B cell (primary cell): ENCODE data around the gene COLEC12. TPM values are rescaled to one million over a fixed set of nuclear protein-coding genes. Genes with fewer than 3 reads are reported as not detected.

ENCODE experiments used
- ATAC-seq: fragments of 200-7000 bp; cut with Tn5 transposase; one replicate; pipeline ENCODE4 v1.10.0; 2021; ENCODE audit warnings: low read depth, mild to moderate bottlenecking, moderate number of reproducible peaks, moderate library complexity
- CTCF ChIA-PET: fragments of 350-600 bp; sonication (Branson Sonifier 250); formaldehyde crosslinking; loops from one replicate; lab custom pipeline; 2021; ENCODE audit warnings: antibody characterized with exemption, inconsistent platforms; lab: Charles Lee
- POLR2A ChIA-PET: fragments of 350-600 bp; sonication (Branson Sonifier 250); formaldehyde crosslinking; loops from one replicate; lab custom pipeline; 2021; ENCODE audit warnings: antibody characterized with exemption; lab: Charles Lee
- DNase-seq: peaks from one replicate; pipeline ENCODE4 v3.0.0; 2013
- H2AFZ ChIP-seq: 2 replicates; pipeline ENCODE4 v1.6.1; 2012; ENCODE audit warnings: mild to moderate bottlenecking, low read depth, low read length; ENCODE audit not compliant: insufficient read depth, poor library complexity, severe bottlenecking
- H3K27ac ChIP-seq, 2 donors: 1 replicate in 1 of 2; 2 replicates in 1 of 2; pipeline ENCODE4 v1.5.1; 2012 to 2013; ENCODE audit warnings: low read length in 2 of 2, mild to moderate bottlenecking in 2 of 2, moderate library complexity in 1 of 2
- H3K27me3 ChIP-seq, 4 experiments: fragments of 200-600 bp in 1 of 4; sonication (generic) in 1 of 4; replicated peaks in 1 of 4; 1 replicate in 2 of 4; 2 replicates in 2 of 4; pipeline versions ENCODE4 v1.6.1 to v1.7.0; 2013 to 2016; ENCODE audit warnings: low read length in 3 of 4, mild to moderate bottlenecking in 2 of 4, mixed read lengths in 1 of 4, moderate library complexity in 1 of 4; ENCODE audit not compliant: insufficient read depth in 4 of 4, control insufficient read depth in 3 of 4; ENCODE audit errors: control extremely low read depth in 1 of 4
- H3K36me3 ChIP-seq, 2 experiments: replicated peaks in 1 of 2; 1 replicate in 1 of 2; 2 replicates in 1 of 2; pipeline versions ENCODE4 v1.6.1 to v1.7.1; 2013; ENCODE audit warnings: low read length in 1 of 2; ENCODE audit not compliant: insufficient read depth in 2 of 2, control insufficient read depth in 1 of 2; ENCODE audit errors: control extremely low read depth in 1 of 2, extremely low read depth in 1 of 2
- H3K4me1 ChIP-seq, 2 donors: fragments of 200-600 bp in 1 of 2; sonication (generic) in 1 of 2; 1 replicate in 1 of 2; 2 replicates in 1 of 2; pipeline versions ENCODE4 v1.5.1 to v1.6.1; 2013 to 2017; ENCODE audit warnings: low read length in 2 of 2; ENCODE audit not compliant: control insufficient read depth in 2 of 2, insufficient read depth in 2 of 2
- H3K4me2 ChIP-seq: replicated peaks from 2 replicates; pipeline ENCODE3; 2012; ENCODE audit warnings: mild to moderate bottlenecking, low read depth, low read length; ENCODE audit not compliant: poor library complexity, severe bottlenecking
- H3K4me3 ChIP-seq, 5 experiments: fragments of 200-600 bp in 1 of 5; sonication (generic) in 1 of 5; 1 replicate in 3 of 5; 2 replicates in 2 of 5; pipeline versions ENCODE4 v1.5.1 to v1.7.0; 2011 to 2016; ENCODE audit warnings: low read length in 4 of 5, mild to moderate bottlenecking in 4 of 5, low read depth in 2 of 5, control low read depth in 1 of 5, moderate library complexity in 1 of 5; ENCODE audit not compliant: insufficient read depth in 1 of 5; ENCODE audit errors: control extremely low read depth in 1 of 5, extremely low read depth in 1 of 5
- H3K79me2 ChIP-seq: fragments of 200-600 bp; sonication (generic); one replicate; pipeline ENCODE4 v1.6.0; 2016; ENCODE audit warnings: low read length; ENCODE audit not compliant: control insufficient read depth, insufficient read depth
- H3K9ac ChIP-seq: fragments of 200-600 bp; sonication (generic); 2 replicates; pipeline ENCODE4 v1.6.1; 2017; ENCODE audit warnings: mild to moderate bottlenecking, low read length, moderate library complexity
- H3K9me3 ChIP-seq, 3 donors: one replicate each; pipeline versions ENCODE4 v1.6.1 to v1.7.1; 2013; ENCODE audit warnings: low read length in 2 of 3; ENCODE audit not compliant: control insufficient read depth in 2 of 3, insufficient read depth in 1 of 3; ENCODE audit errors: control extremely low read depth in 1 of 3
- H4K20me1 ChIP-seq: 2 replicates; pipeline ENCODE4 v1.6.0; 2012; ENCODE audit warnings: mild to moderate bottlenecking, low read length; ENCODE audit not compliant: insufficient read depth, control insufficient read depth, poor library complexity, severe bottlenecking
- H3K27ac Mint-ChIP-seq: one replicate; pipeline ENCODE4 v1.8.0; 2021; ENCODE audit warnings: mixed read lengths
- H3K27me3 Mint-ChIP-seq: one replicate; pipeline ENCODE4 v1.8.0; 2021; ENCODE audit warnings: mixed read lengths
- H3K4me1 Mint-ChIP-seq: one replicate; pipeline ENCODE4 v1.8.0; 2021; ENCODE audit warnings: mixed read lengths
- H3K4me3 Mint-ChIP-seq: one replicate; pipeline ENCODE4 v1.8.0; 2021; ENCODE audit warnings: mixed read lengths
- H3K9me3 Mint-ChIP-seq: one replicate; pipeline ENCODE4 v1.8.0; 2022; ENCODE audit warnings: mixed read lengths; ENCODE audit not compliant: insufficient read depth
- CTCF ChIP-seq: fragments of 200-600 bp; IDR thresholded peaks from one replicate; pipeline ENCODE4 v1.8.0; 2022; ENCODE audit warnings: antibody characterized with exemption, mild to moderate bottlenecking
- EZH2 ChIP-seq: IDR thresholded peaks from 2 replicates; pipeline ENCODE4 v1.6.1; 2012; ENCODE audit warnings: borderline replicate concordance, low read depth, mild to moderate bottlenecking, moderate library complexity, low read length; ENCODE audit not compliant: insufficient read depth, poor library complexity, severe bottlenecking
- WGBS: methylation state at CpG from one replicate; pipeline ENCODE4 v1.1.5; 2013; ENCODE audit warnings: missing lambda C conversion rate; ENCODE audit not compliant: insufficient coverage; 5-methylcytosine and 5-hydroxymethylcytosine counted together
- intact Hi-C: fragments of 100-400 bp; cut with micrococcal nuclease; formaldehyde crosslinking; loops from one replicate; pipeline ENCODE4 v1.10.0; 2022
- polyA plus RNA-seq: library from polyadenylated mRNA; depleted of rRNA; stranded (reverse); fragments of >200 nt; gene quantifications from 2 replicates; pipeline ENCODE4 v1.2.3, GENCODE V29; 2012
- total RNA-seq, 2 donors: library from RNA; stranded (reverse); fragments of 120-200 nt in 1 of 2; gene quantifications; 1 replicate in 1 of 2; 2 replicates in 1 of 2; pipeline versions ENCODE4 v1.2.3 to v1.2.4, GENCODE V29; 2013 to 2022

Gene COLEC12
- total and polyA plus RNA-seq, 2 donors (not counting 1 experiment from before 2014, with no cell fraction given), result not detected

DNA sequence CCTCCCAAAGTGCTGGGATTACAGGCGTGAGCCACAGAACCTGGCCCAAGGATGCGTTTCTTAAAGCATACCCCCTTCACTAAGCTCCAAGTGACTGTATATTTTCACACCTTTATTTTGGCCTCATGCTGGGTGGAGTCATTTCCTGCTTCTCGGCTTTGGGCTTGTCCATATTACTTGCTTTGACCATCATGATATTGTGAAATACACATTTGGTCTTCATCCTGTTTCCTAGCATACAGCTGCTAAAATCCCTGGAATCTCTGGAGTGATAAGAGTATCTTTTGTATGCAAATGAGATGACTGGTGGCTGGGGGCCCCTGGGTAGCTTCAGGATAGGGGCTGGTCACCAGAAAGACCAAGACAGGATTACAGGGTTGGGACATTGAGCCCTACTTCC lies 17.6 kb upstream of the COLEC12 start:
- no peaks in the 10 kb centered on the region for H4K20me1 ChIP-seq
- intact Hi-C loops, result no loop called here
- H3K9me3 Mint-ChIP-seq, result no peaks in the 10 kb centered on the region
- DNase-seq (no peak), ATAC-seq (no peak)
- H3K36me3 ChIP-seq, result no peaks in the 10 kb centered on the region
- TF ChIP-seq EZH2 (no peak), CTCF (no peak)
- H3K4me1 ChIP-seq, result no peaks in the 10 kb centered on the region
- H3K4me1 Mint-ChIP-seq, result no peaks in the 10 kb centered on the region
- ChIA-PET POLR2A (no interaction called here), CTCF (no interaction called here)
- no peak overlapping the region for H3K9ac ChIP-seq
- H3K4me3 Mint-ChIP-seq, result no peak overlapping the region
- no peak overlapping the region for H2AFZ ChIP-seq
- no peak overlapping the region for H3K4me3 ChIP-seq
- H3K4me2 ChIP-seq, result no peak overlapping the region
- H3K79me2 ChIP-seq, result no peaks in the 10 kb centered on the region
- no peak overlapping the region for H3K27ac Mint-ChIP-seq
- peaks cover 0 to 6% (median 0%) of the 10 kb centered on the region in 3 donors for H3K9me3 ChIP-seq
- no peak overlapping the region for H3K27ac ChIP-seq
- no peaks in the 10 kb centered on the region for H3K27me3 ChIP-seq
- peaks cover 3% of the 10 kb centered on the region for H3K27me3 Mint-ChIP-seq
- WGBS, result no CpG with 5 or more reads among the region's 3 CpGs

DNA sequence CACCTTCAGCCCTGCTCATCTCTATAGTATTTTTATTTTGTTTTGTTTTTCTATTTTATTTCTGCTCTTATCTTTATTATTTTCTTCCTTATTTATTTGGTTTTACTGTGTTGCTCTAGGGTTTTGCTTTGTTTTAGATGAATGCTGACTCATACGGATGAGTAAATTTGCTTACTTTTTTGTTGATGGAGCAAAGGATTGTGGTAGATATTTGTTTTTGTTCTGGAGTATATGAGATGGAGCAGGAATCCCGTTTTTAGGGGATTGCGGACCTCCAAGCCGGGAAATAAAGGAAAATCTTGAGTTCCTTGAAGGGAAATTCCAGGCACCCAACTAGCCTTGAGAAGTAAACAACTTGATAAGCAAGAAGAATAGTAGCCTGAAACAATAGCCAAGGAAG lies 15.3 kb upstream of the COLEC12 start:
- Mint-ChIP-seq H3K27ac (no peak overlapping the region), H3K27me3 (peaks cover 3% of the 10 kb centered on the region), H3K4me3 (no peak overlapping the region), H3K9me3 (no peaks in the 10 kb centered on the region), H3K4me1 (no peaks in the 10 kb centered on the region)
- Histone ChIP-seq H3K9ac (no peak overlapping the region), H3K4me2 (no peak overlapping the region), H3K79me2 (no peaks in the 10 kb centered on the region), H2AFZ (no peak overlapping the region), H3K9me3 (peaks cover 0 to 6% (median 0%) of the 10 kb centered on the region in 3 donors), H3K27ac (no peak overlapping the region), H3K36me3 (no peaks in the 10 kb centered on the region), H3K4me3 (no peak overlapping the region), H3K27me3 (no peaks in the 10 kb centered on the region), H3K4me1 (no peaks in the 10 kb centered on the region), H4K20me1 (no peaks in the 10 kb centered on the region)
- DNase-seq, result no peak
- ChIA-PET POLR2A (no interaction called here), CTCF (no interaction called here)
- ATAC-seq, result no peak
- 100% methylated on average over 1 of the region's 4 CpGs for whole genome bisulfite sequencing
- TF ChIP-seq EZH2 (no peak), CTCF (no peak)
- intact Hi-C loops, result no loop called here
